H1 (cell line): ENCODE measurements around the gene PPP1R1A. TPM values are rescaled to one million over a fixed set of nuclear protein-coding genes. Genes with fewer than 3 reads are reported as not detected.

ENCODE experiments used
- CTCF ChIA-PET: fragments of 300-600 bp; sonication (Branson Sonifier 250); formaldehyde crosslinking; loops from one replicate; lab custom pipeline; 2021; ENCODE audit not compliant: partially characterized antibody; lab: Charles Lee
- POLR2A ChIA-PET: fragments of 300-600 bp; sonication (Branson Sonifier 250); formaldehyde crosslinking; loops from one replicate; lab custom pipeline; 2021; ENCODE audit warnings: inconsistent platforms; ENCODE audit not compliant: partially characterized antibody; lab: Charles Lee
- DNase-seq, 2 experiments: peaks; one replicate each; pipeline versions ENCODE4 v3.0.0 to v3.0.0-alpha.2; 2010 to 2022; ENCODE audit warnings: low spot score in 2 of 2, low read depth in 1 of 2, mixed read lengths in 1 of 2
- FAIRE-seq: peaks from 2 replicates; lab custom pipeline; 2011; peaks lifted over from hg19 to GRCh38; lab: Jason Lieb, UNC
- H2AFZ ChIP-seq: 2 replicates; pipeline ENCODE4 v1.8.1; 2012; ENCODE audit warnings: low read length, inconsistent platforms
- H2AK5ac ChIP-seq: 2 replicates; pipeline ENCODE4 v1.6.1; 2013; ENCODE audit warnings: low read depth, low read length
- H2BK120ac ChIP-seq: replicated peaks from 2 replicates; pipeline ENCODE3; 2013; ENCODE audit warnings: low read depth, low read length, inconsistent platforms
- H2BK12ac ChIP-seq: 2 replicates; pipeline ENCODE4 v1.6.1; 2013; ENCODE audit warnings: low read depth, low read length
- H2BK15ac ChIP-seq: 2 replicates; pipeline ENCODE4 v1.6.1; 2013; ENCODE audit warnings: low read length
- H2BK20ac ChIP-seq: 2 replicates; pipeline ENCODE4 v1.6.1; 2013; ENCODE audit warnings: low read length
- H2BK5ac ChIP-seq: 2 replicates; pipeline ENCODE4 v1.6.1; 2013; ENCODE audit warnings: low read depth, low read length
- H3K14ac ChIP-seq: 2 replicates; pipeline ENCODE4 v1.6.1; 2013; ENCODE audit warnings: inconsistent platforms; ENCODE audit not compliant: insufficient read length
- H3K18ac ChIP-seq: 2 replicates; pipeline ENCODE4 v1.6.1; 2013; ENCODE audit warnings: low read length; ENCODE audit errors: extremely low read depth
- H3K23ac ChIP-seq: 2 replicates; pipeline ENCODE4 v1.6.1; 2013; ENCODE audit warnings: inconsistent platforms; ENCODE audit not compliant: insufficient read length
- H3K23me2 ChIP-seq: 2 replicates; pipeline ENCODE4 v1.6.1; 2013; ENCODE audit warnings: low read depth, low read length
- H3K27ac ChIP-seq: 2 replicates; pipeline ENCODE4 v1.6.1; 2011; ENCODE audit warnings: low read depth, low read length, inconsistent platforms
- H3K27me3 ChIP-seq, 4 experiments: replicated peaks in 1 of 4; 1 replicate in 1 of 4; 2 replicates in 3 of 4; pipeline versions ENCODE4 v1.6.1 to v1.8.1; 2011 to 2013; ENCODE audit warnings: low read length in 3 of 4, mild to moderate bottlenecking in 3 of 4, inconsistent platforms in 2 of 4, mixed read lengths in 2 of 4, moderate library complexity in 1 of 4; ENCODE audit not compliant: control insufficient read depth in 3 of 4, insufficient read depth in 3 of 4; ENCODE audit errors: extremely low read depth in 1 of 4
- H3K36me3 ChIP-seq, 4 experiments: 2 replicates each; pipeline versions ENCODE4 v1.6.1 to v1.8.1; 2011 to 2013; ENCODE audit warnings: mild to moderate bottlenecking in 4 of 4, low read length in 3 of 4, moderate library complexity in 2 of 4, control low read depth in 1 of 4, inconsistent platforms in 1 of 4; ENCODE audit not compliant: insufficient read depth in 4 of 4, control insufficient read depth in 2 of 4
- H3K4ac ChIP-seq: replicated peaks from 2 replicates; pipeline ENCODE3; 2013; ENCODE audit warnings: low read length, low read depth, mixed read lengths, inconsistent platforms; ENCODE audit not compliant: insufficient read length
- H3K4me1 ChIP-seq, 4 experiments: replicated peaks in 1 of 4; 1 replicate in 1 of 4; 2 replicates in 3 of 4; pipeline versions ENCODE4 v1.6.1 to v1.8.1; 2011 to 2013; ENCODE audit warnings: low read length in 3 of 4, inconsistent platforms in 2 of 4, mixed read lengths in 1 of 4; ENCODE audit not compliant: insufficient read depth in 4 of 4, control insufficient read depth in 3 of 4
- H3K4me2 ChIP-seq, 2 experiments: 2 replicates each; pipeline versions ENCODE4 v1.6.1 to v1.8.1; 2011 to 2013; ENCODE audit warnings: low read depth in 2 of 2, low read length in 2 of 2, control low read depth in 1 of 2, inconsistent platforms in 1 of 2, mild to moderate bottlenecking in 1 of 2; ENCODE audit not compliant: insufficient read depth in 1 of 2
- H3K4me3 ChIP-seq, 4 experiments: fragments of 200-600, 300-600 bp in 1 of 4; sonication (generic), shearing (Covaris generic), sonication (Bioruptor Twin) in 1 of 4; 2 replicates each; pipeline versions ENCODE4 v1.5.1 to v1.8.1; 2011 to 2016; ENCODE audit warnings: low read length in 4 of 4, low read depth in 3 of 4, control low read depth in 2 of 4, inconsistent platforms in 2 of 4, mild to moderate bottlenecking in 2 of 4, mixed read lengths in 1 of 4, moderate library complexity in 1 of 4; ENCODE audit not compliant: insufficient read depth in 2 of 4; ENCODE audit errors: extremely low read depth in 1 of 4
- H3K56ac ChIP-seq: replicated peaks from 2 replicates; pipeline ENCODE3; 2013; ENCODE audit warnings: low read depth, mild to moderate bottlenecking, mixed read lengths, low read length, inconsistent platforms; ENCODE audit not compliant: insufficient read length
- H3K79me1 ChIP-seq: 2 replicates; pipeline ENCODE4 v1.6.1; 2013; ENCODE audit warnings: low read depth, low read length, control low read depth
- H3K79me2 ChIP-seq, 2 experiments: 2 replicates each; pipeline versions ENCODE4 v1.6.1 to v1.8.1; 2012 to 2013; ENCODE audit warnings: low read length in 2 of 2, mild to moderate bottlenecking in 2 of 2, inconsistent platforms in 1 of 2; ENCODE audit not compliant: insufficient read depth in 2 of 2, control insufficient read depth in 1 of 2
- H3K9ac ChIP-seq, 4 experiments: replicated peaks in 1 of 4; 1 replicate in 1 of 4; 2 replicates in 3 of 4; pipeline versions ENCODE4 v1.6.1 to v1.8.1; 2011 to 2013; ENCODE audit warnings: low read depth in 3 of 4, low read length in 3 of 4, control low read depth in 2 of 4, mild to moderate bottlenecking in 2 of 4, moderate library complexity in 2 of 4, inconsistent platforms in 1 of 4; ENCODE audit errors: extremely low read depth in 1 of 4
- H3K9me3 ChIP-seq, 2 experiments: 2 replicates each; pipeline versions ENCODE4 v1.6.1 to v1.8.1; 2012 to 2013; ENCODE audit warnings: mild to moderate bottlenecking in 2 of 2, moderate library complexity in 2 of 2, control low read depth in 1 of 2, inconsistent platforms in 1 of 2, low read depth in 1 of 2, low read length in 1 of 2, mixed read lengths in 1 of 2; ENCODE audit not compliant: insufficient read depth in 2 of 2
- H4K20me1 ChIP-seq, 2 experiments: replicated peaks in 1 of 2; 2 replicates each; pipeline versions ENCODE3 to v1.8.1; 2011 to 2013; ENCODE audit warnings: inconsistent platforms in 2 of 2, low read length in 2 of 2, mild to moderate bottlenecking in 1 of 2; ENCODE audit not compliant: insufficient read depth in 2 of 2, control insufficient read depth in 1 of 2
- H4K5ac ChIP-seq: 2 replicates; pipeline ENCODE4 v1.6.1; 2013; ENCODE audit warnings: low read length, low read depth, mixed read lengths, inconsistent platforms; ENCODE audit not compliant: insufficient read length
- H4K8ac ChIP-seq: 2 replicates; pipeline ENCODE4 v1.8.0; 2013; ENCODE audit warnings: mild to moderate bottlenecking, moderate library complexity, low read length, inconsistent platforms; ENCODE audit not compliant: insufficient read depth; ENCODE audit errors: extremely low read depth
- H4K91ac ChIP-seq: replicated peaks from 2 replicates; pipeline ENCODE3; 2013; ENCODE audit warnings: low read length, mixed read lengths, inconsistent platforms; ENCODE audit not compliant: insufficient read length
- CHD2 ChIP-seq: IDR thresholded peaks from 2 replicates; pipeline ENCODE4 v1.6.1; 2012; ENCODE audit warnings: low read length, improper control_type of control experiment
- EGR1 ChIP-seq: IDR thresholded peaks from 2 replicates; pipeline ENCODE4 v1.6.1; 2011; ENCODE audit warnings: low read depth, low read length, borderline replicate concordance
- SIX5 ChIP-seq: IDR thresholded peaks from 2 replicates; pipeline ENCODE4 v1.6.1; 2011; ENCODE audit warnings: mild to moderate bottlenecking, low read depth, low read length
- WGBS, 2 experiments: shearing (Covaris generic) in 1 of 2; methylation state at CpG; one replicate each; pipeline versions ENCODE4 v1.1.6 to v1.1.7; 2013 to 2015; ENCODE audit warnings: low lambda C conversion rate in 2 of 2, mixed read lengths in 2 of 2, inconsistent platforms in 1 of 2, low coverage in 1 of 2, missing lambda C conversion rate in 1 of 2; ENCODE audit not compliant: insufficient replicate concordance in 2 of 2, insufficient coverage in 1 of 2, insufficient read length in 1 of 2; ENCODE audit errors: extremely low coverage in 1 of 2, missing lambda C conversion rate in 1 of 2; 5-methylcytosine and 5-hydroxymethylcytosine counted together
- polyA plus RNA-seq, 7 experiments: library from polyadenylated mRNA; depleted of rRNA in 3 of 7; stranded (reverse) in 5 of 7; unstranded in 2 of 7; fragments of >200 nt in 5 of 7; fragments of 200-250 nt in 2 of 7; gene quantifications; 1 replicate in 5 of 7; 2 replicates in 1 of 7; 4 replicates in 1 of 7; pipeline versions ENCODE4 v1.2.1 to v1.2.3, GENCODE V29; 2011 to 2013; ENCODE audit warnings: missing spikeins in 2 of 7, mixed read lengths in 2 of 7
- total RNA-seq: library from RNA; stranded (reverse); fragmentation: NEBNext Ultra II Directional; extraction: Animal tissue kit (Norgen Biotek cat#: 25700); gene quantifications from 2 replicates; pipeline ENCODE4 v1.2.1, GENCODE V29; 2021

Gene PPP1R1A
- total and polyA plus RNA-seq, 2 of the 8 experiments (the other 6 are each of a cell fraction or from before 2014, with no cell fraction given) = 5.8 to 13.1 TPM

GRCh38 chr12:54627304-54627703 is 38.8 kb upstream of the PPP1R1A start:
- no peaks in the 10 kb centered on the region for H4K20me1 ChIP-seq

More at GRCh38 chr12:54627304-54627703, 38.8 kb upstream of the PPP1R1A start:
- no peaks in the 10 kb centered on the region for H3K27me3 ChIP-seq
- CTCF ChIA-PET = interaction anchor here (3.3 kb wide), 1 partner anchor 31 kb away, joined by 9 read pairs; no protein-coding TSS in a partner anchor
- no peak overlapping the region for H2AK5ac ChIP-seq
- no peak overlapping the region for H4K8ac ChIP-seq
- no peak overlapping the region for H3K23ac ChIP-seq
- H3K4me2 ChIP-seq = no peak overlapping the region
- FAIRE-seq (no peak), DNase-seq (no peak)
- H2BK15ac ChIP-seq = no peak overlapping the region
- H3K79me1 ChIP-seq = no peaks in the 10 kb centered on the region
- H4K5ac ChIP-seq = no peak overlapping the region
- H2AFZ ChIP-seq = no peak overlapping the region
- POLR2A ChIA-PET = no interaction called here
- no peaks in the 10 kb centered on the region for H3K79me2 ChIP-seq
- peaks cover 16 to 20% of the 10 kb centered on the region in 2 experiments for H3K9me3 ChIP-seq
- no peak overlapping the region for H3K27ac ChIP-seq
- H3K9ac ChIP-seq = no peak overlapping the region
- H4K91ac ChIP-seq = no peak overlapping the region
- H3K4me3 ChIP-seq = no peak overlapping the region
- TF ChIP-seq SIX5 = no peak
- TF ChIP-seq EGR1 = no peak
- no peak for TF ChIP-seq CHD2
- no peak overlapping the region for H2BK20ac ChIP-seq
- no peak overlapping the region for H2BK120ac ChIP-seq
- no peak overlapping the region for H3K56ac ChIP-seq
- no peak overlapping the region for H3K14ac ChIP-seq
- H3K4ac ChIP-seq = no peak overlapping the region
- no peaks in the 10 kb centered on the region for H3K36me3 ChIP-seq
- no peak overlapping the region for H2BK12ac ChIP-seq
- 80% methylated on average over 3 of the region's 3 CpGs; no CpG with 5 or more reads in 1 of the 2 experiments for WGBS, 2 experiments
- no peaks in the 10 kb centered on the region for H3K23me2 ChIP-seq
- H2BK5ac ChIP-seq = no peak overlapping the region
- H3K4me1 ChIP-seq = no peaks in the 10 kb centered on the region
- H3K18ac ChIP-seq = no peak overlapping the region
